Heart left ventricle (tissue), 16 donors: ENCODE measurements around the gene SECTM1. TPM values are rescaled to one million over a fixed set of nuclear protein-coding genes. Genes with fewer than 3 reads are reported as not detected.

Source experiments
- ATAC-seq, 4 donors: fragments of 200-7000 bp; cut with Tn5 transposase; one replicate each; pipeline ENCODE4 v1.9.1; 2020 to 2022; ENCODE audit warnings: moderate library complexity in 4 of 4, mild to moderate bottlenecking in 3 of 4, moderate number of reproducible peaks in 1 of 4
- DNase-seq, 5 donors: peaks; one replicate each; pipeline ENCODE4 v3.0.0-alpha.2; 2020
- H3K27ac ChIP-seq, 12 donors: fragments of 200-600 bp; sonication (generic) in 4 of 12; one replicate each; pipeline versions ENCODE4 v1.5.0 to v1.8.0; 2016 to 2022; ENCODE audit warnings: mild to moderate bottlenecking in 2 of 12
- H3K27me3 ChIP-seq, 9 donors: fragments of 200-600 bp; sonication (generic) in 2 of 9; one replicate each; pipeline versions ENCODE4 v1.5.1 to v1.8.0; 2016 to 2022; ENCODE audit warnings: mild to moderate bottlenecking in 3 of 9
- H3K36me3 ChIP-seq, 9 donors: fragments of 200-600 bp; sonication (generic) in 2 of 9; one replicate each; pipeline versions ENCODE4 v1.5.0 to v1.8.0; 2018 to 2022; ENCODE audit warnings: mild to moderate bottlenecking in 2 of 9
- H3K4me1 ChIP-seq, 12 donors: fragments of 200-600 bp; sonication (generic) in 4 of 12; one replicate each; pipeline versions ENCODE4 v1.5.0 to v1.8.0; 2016 to 2022; ENCODE audit warnings: mild to moderate bottlenecking in 3 of 12
- H3K4me3 ChIP-seq, 12 donors: fragments of 200-600 bp; sonication (generic) in 4 of 12; one replicate each; pipeline versions ENCODE4 v1.5.0 to v1.8.0; 2017 to 2022; ENCODE audit warnings: mild to moderate bottlenecking in 9 of 12, moderate library complexity in 4 of 12
- H3K9me3 ChIP-seq, 12 donors: fragments of 200-600 bp; sonication (generic) in 4 of 12; one replicate each; pipeline versions ENCODE4 v1.5.0 to v1.8.0; 2016 to 2022; ENCODE audit warnings: mild to moderate bottlenecking in 1 of 12
- CTCF ChIP-seq, 12 donors: fragments of 200-600 bp; sonication (generic) in 4 of 12; IDR thresholded peaks; one replicate each; pipeline versions ENCODE4 v1.5.0 to v1.8.0; 2018 to 2022; ENCODE audit warnings: antibody characterized with exemption in 12 of 12, mild to moderate bottlenecking in 5 of 12
- POLR2A ChIP-seq, 2 donors: fragments of 450-650 bp; IDR thresholded peaks; one replicate each; pipeline ENCODE4 v1.6.1; 2017; ENCODE audit warnings: antibody characterized with exemption in 2 of 2, mild to moderate bottlenecking in 2 of 2, moderate library complexity in 2 of 2
- WGBS, 4 donors: extraction: QIAGEN DNeasy Blood & Tissue Kit in 2 of 4; methylation state at CpG; one replicate each; pipeline versions ENCODE4 v1.1.5 to v1.1.7; 2013 to 2018; 5-methylcytosine and 5-hydroxymethylcytosine counted together
- intact Hi-C, 10 donors: fragments of 100-400 bp; cut with DNase I; formaldehyde crosslinking; loops; one replicate each; pipeline versions ENCODE4 v1.11.1 to v1.14.2; 2022
- polyA plus RNA-seq, 2 donors: library from polyadenylated mRNA; stranded (reverse); fragments of 200-250 nt; gene quantifications; one replicate each; pipeline ENCODE4 v1.2.3, GENCODE V29; 2013
- total RNA-seq, 9 donors: library from RNA; depleted of rRNA in 2 of 9; stranded (reverse); fragments of >200 nt in 2 of 9; fragmentation: NEBNext Ultra II Directional in 3 of 9; extraction: Animal tissue kit (Norgen Biotek cat#: 25700) in 3 of 9; gene quantifications; one replicate each; pipeline versions ENCODE4 v1.1.0 to v1.2.4, GENCODE V29; 2016 to 2023
- donor health status: ischemic (EF 13 %, LVEDD 7.1; RV severe dilation, severe dysfunction).
- donor health status: healthy with polysubstance abuse.
- donor health status: DM: no; HTN: yes; CAD: no.
- donor health status: DM: no; HTN: no; CAD: no.
- donor health status: ischemic (EF 25% LVEDD 6.9; RV normal size, moderate dysfunction).
- donor health status: ischemic (EF 25% LVEDD 5.7; RV mildly dilated, moderate dysfunction).
- donor health status: healthy.
- donor health status: DM: yes; HTN: yes; CAD: no.
- donor health status: ischemic (EF 35%, LVEDD 5.7; RV mildly dilated, moderate dysfunction).
- donor health status: nonischemic (EF 11% LVEDD 7.7; RV severe dilation, severe dysfunction).
- donor health status: DM: yes; HTN: yes; CAD: no.
- donor health status: PGD.
- donor health status: ischemic (EF 29% LVEDD 5.4; RV normal size, mild dysfunction).
- donor health status: nonischemic (EF 23%, LVEDD 6.1; RV moderate dilation, normal function).

Gene SECTM1
- total and polyA plus RNA-seq, 11 donors = 2.3 to 41.6 (median 3.4) TPM

- peak in 2 of 4 donors; percentile 3 for ATAC-seq
- peak in 1 of 5 donors; percentile 61 for DNase-seq
- intact Hi-C loops = no loop called here
- WGBS, 4 donors = 44 to 60% (median 53%) methylated on average over 21 to 28 of the region's 28 CpGs
- no peak overlapping the region for H3K4me3 ChIP-seq
- H3K4me1 ChIP-seq = peaks cover 5 to 51% (median 32%) of the 10 kb centered on the region in 12 donors
- peaks cover 0 to 41% (median 7%) of the 10 kb centered on the region in 9 donors for H3K27me3 ChIP-seq
- H3K9me3 ChIP-seq = no peaks in the 10 kb centered on the region
- no peak overlapping the region for H3K27ac ChIP-seq
- H3K36me3 ChIP-seq = peaks cover 0 to 23% (median 0%) of the 10 kb centered on the region in 9 donors
- no peak for TF ChIP-seq POLR2A (IDR thresholded peaks at IDR 0.05)
- TF ChIP-seq CTCF (IDR thresholded peaks at IDR 0.05) = no peak
Measured at GRCh38 chr17:82330322-82331239, 3.0 kb downstream of the SECTM1 start.

GRCh38 chr17:82329683-82330321 lies 3.8 kb downstream of the SECTM1 start:
- Histone ChIP-seq H3K4me3 (no peak overlapping the region), H3K27ac (no peak overlapping the region), H3K9me3 (no peaks in the 10 kb centered on the region), H3K4me1 (peaks cover 5 to 48% (median 28%) of the 10 kb centered on the region in 12 donors), H3K27me3 (peaks cover 0 to 41% (median 7%) of the 10 kb centered on the region in 9 donors), H3K36me3 (peaks cover 0 to 23% (median 0%) of the 10 kb centered on the region in 9 donors)
- TF ChIP-seq CTCF (IDR thresholded peaks at IDR 0.05) = no peak
- intact Hi-C loops = loop anchor here in 3 of 10 donors (10.0 kb wide), 3 partner anchors 95 to 295 kb away; partner anchors contain the start of genes DCXR (in 1 of the 3) and RAC3 (in 1 of the 3)
- ATAC-seq = no peak
- 71 to 78% (median 75%) methylated on average over 16 to 19 of the region's 19 CpGs for WGBS, 4 donors
- DNase-seq = no peak

GRCh38 chr17:82328994-82329507 lies 4.5 kb downstream of the SECTM1 start:
- H3K4me3 ChIP-seq = no peak overlapping the region
- H3K9me3 ChIP-seq = no peaks in the 10 kb centered on the region
- WGBS, 4 donors = 88 to 92% (median 90%) methylated on average over 9 to 15 of the region's 15 CpGs
- peaks cover 0 to 41% (median 7%) of the 10 kb centered on the region in 9 donors for H3K27me3 ChIP-seq
- H3K4me1 ChIP-seq = peaks cover 0 to 41% (median 20%) of the 10 kb centered on the region in 12 donors
- H3K36me3 ChIP-seq = peaks cover 0 to 23% (median 0%) of the 10 kb centered on the region in 9 donors
- DNase-seq (no peak), ATAC-seq (no peak)
- no peak overlapping the region for H3K27ac ChIP-seq
- intact Hi-C loops = loop anchor here in 3 of 10 donors (10.0 kb wide), 3 partner anchors 94 to 294 kb away; partner anchors contain the start of genes DCXR (in 1 of the 3) and RAC3 (in 1 of the 3)
- TF ChIP-seq POLR2A (IDR thresholded peaks at IDR 0.05) (no peak), CTCF (IDR thresholded peaks at IDR 0.05) (no peak)
